K562 (cell line): ENCODE data around the gene C1orf174. TPM values are rescaled to one million over a fixed set of nuclear protein-coding genes. Genes with fewer than 3 reads are reported as not detected.

Experiments used
- ATAC-seq: fragments of 200-7000 bp; cut with Tn5 transposase; 3 replicates; pipeline ENCODE4 v1.9.1; 2020; ENCODE audit warnings: moderate library complexity
- BruUV-seq: library from RNA; stranded (reverse); fragments of 400-500 nt; replicated peaks from 2 replicates; lab custom pipeline; 2021; lab: Mats Ljungman, UMichigan
- CTCF ChIA-PET: fragments of 300-600 bp; formaldehyde crosslinking; extraction: SDS; loops from one replicate; lab custom pipeline; 2021; ENCODE audit warnings: low intra/inter-chr PET ratio; lab: Yijun Ruan, JAX
- POLR2A ChIA-PET: fragments of 300-600, 350-650 bp; sonication (Branson Sonifier 250); formaldehyde crosslinking; extraction: SDS; loops from one replicate; lab custom pipeline; 2021; ENCODE audit warnings: antibody characterized with exemption, inconsistent platforms; lab: Yijun Ruan, JAX
- DNase-seq, 4 experiments: peaks; one replicate each; pipeline versions ENCODE4 v3.0.0 to v3.0.0-alpha.2; 2011 to 2018; ENCODE audit warnings: low spot score in 3 of 4, mixed read lengths in 3 of 4; ENCODE audit errors: extremely low read depth in 1 of 4
- FAIRE-seq: peaks from 2 replicates; lab custom pipeline; 2011; peaks lifted over from hg19 to GRCh38; lab: Jason Lieb, UNC
- H2AFZ ChIP-seq: 2 replicates; pipeline ENCODE4 v1.6.0; 2011; ENCODE audit warnings: low read depth, low read length, control low read depth, inconsistent platforms
- H3K27ac ChIP-seq: fragments of 200-600 bp; 3 replicates; pipeline ENCODE4 v1.8.0; 2011; ENCODE audit warnings: low read depth, mild to moderate bottlenecking, control low read depth, inconsistent platforms, low read length, moderate library complexity, mixed read lengths; ENCODE audit errors: extremely low read depth
- H3K27me3 ChIP-seq, 2 experiments: fragments of 300-600 bp in 1 of 2; 2 replicates in 1 of 2; 3 replicates in 1 of 2; pipeline versions ENCODE4 v1.6.0 to v1.8.0; 2011; ENCODE audit warnings: inconsistent platforms in 2 of 2, low read length in 2 of 2, mild to moderate bottlenecking in 1 of 2, mixed read lengths in 1 of 2, moderate library complexity in 1 of 2; ENCODE audit not compliant: control insufficient read depth in 2 of 2, insufficient read depth in 2 of 2
- H3K36me3 ChIP-seq: fragments of 300-600 bp; 3 replicates; pipeline ENCODE4 v1.8.0; 2011; ENCODE audit warnings: mild to moderate bottlenecking, low read length, inconsistent platforms; ENCODE audit not compliant: control insufficient read depth, insufficient read depth
- H3K4me1 ChIP-seq, 2 experiments: fragments of 200-600 bp in 1 of 2; replicated peaks in 1 of 2; 2 replicates in 1 of 2; 3 replicates in 1 of 2; pipeline versions ENCODE4 v1.5.1 to v1.8.0; 2011; ENCODE audit warnings: inconsistent platforms in 2 of 2, low read length in 2 of 2, mild to moderate bottlenecking in 1 of 2, mixed read lengths in 1 of 2, moderate library complexity in 1 of 2; ENCODE audit not compliant: control insufficient read depth in 2 of 2, insufficient read depth in 2 of 2
- H3K4me2 ChIP-seq: 2 replicates; pipeline ENCODE4 v1.6.1; 2011; ENCODE audit warnings: low read length, control low read depth, inconsistent platforms, mixed read lengths; ENCODE audit not compliant: insufficient read depth
- H3K4me3 ChIP-seq: fragments of 200-600 bp; sonication (generic), shearing (Covaris generic); 2 replicates; pipeline ENCODE4 v1.5.1; 2016; ENCODE audit warnings: control low read depth, inconsistent platforms
- H3K79me2 ChIP-seq: fragments of 200-600 bp; 3 replicates; pipeline ENCODE4 v1.8.0; 2011; ENCODE audit warnings: low read length, inconsistent platforms; ENCODE audit not compliant: control insufficient read depth, insufficient read depth
- H3K9ac ChIP-seq, 2 experiments: 2 replicates each; pipeline versions ENCODE4 v1.6.0 to v1.6.1; 2011; ENCODE audit warnings: low read depth in 2 of 2, low read length in 2 of 2, control low read depth in 1 of 2, inconsistent platforms in 1 of 2, mild to moderate bottlenecking in 1 of 2, mixed read lengths in 1 of 2; ENCODE audit not compliant: insufficient read depth in 1 of 2
- H3K9me1 ChIP-seq: one replicate; pipeline ENCODE4 v1.6.0; 2011; ENCODE audit warnings: inconsistent platforms, mild to moderate bottlenecking, low read length, moderate library complexity; ENCODE audit not compliant: control insufficient read depth, insufficient read depth
- H3K9me3 ChIP-seq: replicated peaks from 2 replicates; pipeline ENCODE4 v1.5.1; 2011; ENCODE audit warnings: low read depth, low read length, inconsistent platforms; ENCODE audit not compliant: control insufficient read depth, insufficient read depth
- H4K20me1 ChIP-seq: replicated peaks from 2 replicates; pipeline ENCODE4 v1.6.1; 2011; ENCODE audit warnings: low read length, inconsistent platforms, mixed read lengths; ENCODE audit not compliant: control insufficient read depth, insufficient read depth
- ARID4B ChIP-seq: sonication (generic); formaldehyde crosslinking; IDR thresholded peaks from 2 replicates; pipeline ENCODE4 v1.8.0; 2022; ENCODE audit warnings: mild to moderate bottlenecking, missing genetic modification reagents
- CCAR2 ChIP-seq: fragments of 200-400 bp; formaldehyde crosslinking; IDR thresholded peaks from 2 replicates; pipeline ENCODE4 v1.6.1; 2017; ENCODE audit warnings: mild to moderate bottlenecking, low read depth, low read length
- DACH1 ChIP-seq: fragments of 450-650 bp; IDR thresholded peaks from 2 replicates; pipeline ENCODE4 v1.6.1; 2018; ENCODE audit not compliant: partially characterized antibody
- E2F1 ChIP-seq: sonication (generic); formaldehyde crosslinking; IDR thresholded peaks from 2 replicates; pipeline ENCODE4 v1.8.1; 2023; ENCODE audit warnings: mild to moderate bottlenecking, missing genetic modification reagents, moderate library complexity
- HES1 ChIP-seq: fragments of 450-650 bp; IDR thresholded peaks from 2 replicates; pipeline ENCODE4 v1.6.1; 2016; ENCODE audit warnings: low read depth, mild to moderate bottlenecking, moderate library complexity
- MED1 ChIP-seq: sonication (generic); formaldehyde crosslinking; IDR thresholded peaks from 2 replicates; pipeline ENCODE4 v1.8.1; 2023; ENCODE audit warnings: missing genetic modification reagents, borderline replicate concordance
- NONO ChIP-seq, 2 experiments: fragments of 200-400 bp in 1 of 2; fragments of 450-650 bp in 1 of 2; formaldehyde crosslinking in 1 of 2; IDR thresholded peaks; 2 replicates each; pipeline ENCODE4 v1.6.1; 2017; ENCODE audit warnings: low read depth in 2 of 2, mild to moderate bottlenecking in 2 of 2, moderate library complexity in 2 of 2, low read length in 1 of 2
- NR1H2 ChIP-seq: sonication (generic); formaldehyde crosslinking; IDR thresholded peaks from 2 replicates; pipeline ENCODE4 v1.4.0; 2020; ENCODE audit warnings: mild to moderate bottlenecking, missing genetic modification reagents
- SMAD4 ChIP-seq: fragments of 250-450 bp; sonication (Bioruptor Pico); conservative IDR thresholded peaks from 2 replicates; pipeline ENCODE4 v1.8.0; 2021; ENCODE audit warnings: inconsistent platforms, mild to moderate bottlenecking, moderate library complexity
- TCF7 ChIP-seq: sonication (generic); IDR thresholded peaks from 2 replicates; pipeline ENCODE4 v1.6.1; 2016; ENCODE audit warnings: antibody characterized with exemption, borderline replicate concordance
- ZBTB9 ChIP-seq: fragments of 450-650 bp; formaldehyde crosslinking; IDR thresholded peaks from 2 replicates; pipeline ENCODE4 v1.4.0; 2020; ENCODE audit warnings: mild to moderate bottlenecking, moderate library complexity
- ZNF644 ChIP-seq: fragments of 200-800 bp; sonication (Bioruptor generic); IDR thresholded peaks from 2 replicates; pipeline ENCODE4 v1.6.1; 2016; ENCODE audit warnings: low read depth, missing genetic modification characterization, missing compliant biosample characterization
- WGBS: fragments of 100-300 bp; shearing (Covaris generic); methylation state at CpG from one replicate; pipeline ENCODE4 v1.1.6; 2016; ENCODE audit warnings: low coverage, mixed read lengths; ENCODE audit not compliant: insufficient coverage; ENCODE audit errors: missing lambda C conversion rate; 5-methylcytosine and 5-hydroxymethylcytosine counted together
- in situ Hi-C: fragments of 300-500 bp; cut with MboI; formaldehyde crosslinking; loops from 4 replicates; pipeline ENCODE4 v1.15.0; 2018; ENCODE audit warnings: inconsistent platforms, mixed read lengths
- intact Hi-C: fragments of 100-400 bp; cut with micrococcal nuclease; formaldehyde crosslinking; loops from 2 replicates; pipeline ENCODE4 v1.14.2; 2022
- polyA plus RNA-seq, 8 experiments: library from polyadenylated mRNA; depleted of rRNA in 4 of 8; stranded (reverse) in 5 of 8; unstranded in 3 of 8; fragments of >200 nt; fragmentation: Nextera tagmentation in 2 of 8; fragmentation: Illumina TruSeq in 1 of 8; extraction: Ambion mirVana in 2 of 8; extraction: Trizol in 1 of 8; gene quantifications; 2 replicates each; pipeline versions ENCODE4 v1.2.1 to v1.2.3, GENCODE V29; 2011 to 2014; ENCODE audit warnings: inconsistent platforms in 1 of 8, missing spikeins in 1 of 8
- total RNA-seq, 7 experiments: library from RNA; depleted of rRNA in 6 of 7; stranded (reverse); fragments of >200 nt in 6 of 7; fragmentation: Illumina TruSeq in 2 of 7; extraction: Trizol in 2 of 7; gene quantifications; 2 replicates each; pipeline versions ENCODE4 v1.2.1 to v1.2.3, GENCODE V29; 2011 to 2021; ENCODE audit warnings: low replicate concordance in 1 of 7

Gene C1orf174
- total and polyA plus RNA-seq, 9 of the 15 experiments (the other 6 are each of a cell fraction or from before 2014, with no cell fraction given) = 38.5 to 64.9 (median 45.4) TPM

GRCh38 chr1:3919706-3920105 is 19.6 kb upstream of the C1orf174 start:
- Histone ChIP-seq H3K4me2 (no peak overlapping the region), H3K9me3 (0 out of 2 replicates have a peak, but pooled peaks cover 2% of the 10 kb centered on the region), H3K79me2 (no peaks in the 10 kb centered on the region), H3K4me3 (no peak overlapping the region), H3K9me1 (no peaks in the 10 kb centered on the region), H4K20me1 (0 out of 2 replicates have a peak, but pooled peaks cover 4% of the 10 kb centered on the region), H3K27ac (no peak overlapping the region), H3K27me3 (peaks cover 31 to 64% of the 10 kb centered on the region in 2 experiments), H3K36me3 (no peaks in the 10 kb centered on the region), H3K4me1 (peaks cover 0 to 4% of the 10 kb centered on the region in 2 experiments; a peak in 2 of 5 replicates), H2AFZ (no peak overlapping the region), H3K9ac (no peak overlapping the region)
- 0% methylated on average over 3 of the region's 5 CpGs for WGBS
- ATAC-seq (no peak), DNase-seq (no peak), FAIRE-seq (no peak)
- ChIA-PET CTCF (no interaction called here), POLR2A (interaction anchor here (0.6 to 1.2 kb wide), 2 partner anchors 12 to 442 kb away, joined by 3 to 4 read pairs; no protein-coding TSS in a partner anchor)
- TF ChIP-seq ARID4B (CRISPR knock-in tag) (no peak), ZBTB9 (CRISPR knock-in tag) (no peak), HES1 (no peak), MED1 (CRISPR knock-in tag) (no peak), NR1H2 (CRISPR knock-in tag) (no peak), E2F1 (CRISPR knock-in tag) (no peak), ZNF644 (tag) (no peak), DACH1 (no peak), SMAD4 (CRISPR knock-in tag) (no peak), NONO (IDR thresholded peaks at IDR 0.05; ENCODE audit: low read depth in 2 of 2, low read length in 1 of 2) (no peak), CCAR2 (no peak), TCF7 (no peak)
- BruUV-seq = no TSS peak
- in situ Hi-C loops = no loop called here
- intact Hi-C loops = loop anchor here (10.0 kb wide), 1 partner anchor 1825 kb away; no protein-coding TSS in a partner anchor
